CD4-positive, alpha-beta T cell (primary cell): ENCODE data around the gene LYPD6B. TPM values are rescaled to one million over a fixed set of nuclear protein-coding genes. Genes with fewer than 3 reads are reported as not detected.

Experiments used
- ATAC-seq: fragments of 200-7000 bp; cut with Tn5 transposase; one replicate; pipeline ENCODE4 v1.10.0; 2022; ENCODE audit warnings: mild to moderate bottlenecking; ENCODE audit not compliant: poor library complexity
- CTCF ChIA-PET: fragments of 350-600 bp; sonication (Branson Sonifier 250); formaldehyde crosslinking; loops from one replicate; lab custom pipeline; 2021; ENCODE audit warnings: antibody characterized with exemption, inconsistent platforms; lab: Charles Lee
- POLR2A ChIA-PET: fragments of 350-600 bp; sonication (Branson Sonifier 250); formaldehyde crosslinking; loops from one replicate; lab custom pipeline; 2021; ENCODE audit warnings: antibody characterized with exemption, inconsistent platforms; lab: Charles Lee
- DNase-seq, 14 experiments: peaks; one replicate each; pipeline ENCODE4 v3.0.0-alpha.2; 2013 to 2020; ENCODE audit warnings: mixed read lengths in 2 of 14
- H3K27ac ChIP-seq, 2 donors: one replicate each; pipeline versions ENCODE4 v1.5.1 to v1.7.0; 2013; ENCODE audit warnings: low read length in 2 of 2, low read depth in 1 of 2, mild to moderate bottlenecking in 1 of 2
- H3K27me3 ChIP-seq, 2 experiments: 1 replicate in 1 of 2; 2 replicates in 1 of 2; pipeline versions ENCODE4 v1.6.1 to v1.7.0; 2013; ENCODE audit warnings: low read length in 2 of 2, control low read depth in 1 of 2, mild to moderate bottlenecking in 1 of 2, moderate library complexity in 1 of 2; ENCODE audit not compliant: insufficient read depth in 2 of 2, control insufficient read depth in 1 of 2
- H3K36me3 ChIP-seq: one replicate; pipeline ENCODE4 v1.6.1; 2013; ENCODE audit warnings: low read length, control low read depth; ENCODE audit not compliant: insufficient read depth
- H3K4me1 ChIP-seq: one replicate; pipeline ENCODE4 v1.6.1; 2013; ENCODE audit warnings: low read length, control low read depth; ENCODE audit not compliant: insufficient read depth
- H3K4me3 ChIP-seq: one replicate; pipeline ENCODE4 v1.5.1; 2013; ENCODE audit warnings: mild to moderate bottlenecking, low read length, moderate library complexity
- H3K9me3 ChIP-seq, 2 experiments: 1 replicate in 1 of 2; 2 replicates in 1 of 2; pipeline versions ENCODE4 v1.6.1 to v1.7.0; 2013; ENCODE audit warnings: low read length in 2 of 2, mild to moderate bottlenecking in 2 of 2, control low read depth in 1 of 2, moderate library complexity in 1 of 2; ENCODE audit not compliant: control insufficient read depth in 1 of 2, insufficient read depth in 1 of 2
- H3K27ac Mint-ChIP-seq: one replicate; pipeline ENCODE4 v1.8.0; 2020; ENCODE audit warnings: mixed read lengths
- H3K27me3 Mint-ChIP-seq: one replicate; pipeline ENCODE4 v1.8.0; 2021; ENCODE audit warnings: mixed read lengths
- H3K36me3 Mint-ChIP-seq: one replicate; pipeline ENCODE4 v1.8.0; 2021; ENCODE audit warnings: low read depth, mixed read lengths
- H3K4me1 Mint-ChIP-seq: one replicate; pipeline ENCODE4 v1.8.0; 2021; ENCODE audit warnings: low read depth, mixed read lengths
- H3K4me3 Mint-ChIP-seq: one replicate; pipeline ENCODE4 v1.8.0; 2020; ENCODE audit warnings: mild to moderate bottlenecking, mixed read lengths
- H3K9me3 Mint-ChIP-seq: one replicate; pipeline ENCODE4 v1.8.0; 2020; ENCODE audit warnings: mixed read lengths
- intact Hi-C, 2 experiments: fragments of 100-400 bp; cut with DNase I in 1 of 2; cut with micrococcal nuclease in 1 of 2; formaldehyde crosslinking; loops; one replicate each; pipeline versions ENCODE4 v1.15.1 to v1.9.0; 2023 to 2025; cut with DNase I, micrococcal nuclease
- total RNA-seq, 174 experiments: library from RNA in 2 of 174; stranded (reverse) in 2 of 174; gene quantifications; one replicate each; pipeline ENCODE4 v1.2.3 and lab custom pipeline; 2021 to 2026
- TF ChIP-seq, protein P1 (sequence below): fragments of 200-600 bp; IDR thresholded peaks from one replicate; pipeline ENCODE4 v1.8.0; 2022; ENCODE audit warnings: antibody characterized with exemption, mild to moderate bottlenecking

Gene LYPD6B
- total RNA-seq, 2 experiments from 2014 or later, result not detected

DNA sequence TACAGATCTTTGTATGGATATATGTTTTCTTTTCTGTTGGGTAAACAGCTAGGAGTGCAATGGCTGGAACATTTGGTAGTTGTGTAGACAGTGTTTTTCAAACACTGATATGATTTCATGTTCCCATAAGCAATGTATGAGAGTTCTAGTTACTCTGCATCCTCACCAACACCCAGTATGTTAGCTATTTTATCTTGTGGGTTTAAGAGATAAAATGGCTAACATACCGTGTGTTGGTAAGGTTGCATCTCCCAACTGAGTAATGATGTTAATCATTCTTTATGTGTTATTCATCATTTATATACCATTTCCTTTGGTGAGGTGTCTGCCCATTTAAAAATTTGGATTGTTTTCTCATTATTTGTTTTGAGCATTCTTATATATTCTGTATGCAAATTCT lies 65.7 kb downstream of the LYPD6B start:
- ChIA-PET CTCF (no interaction called here), POLR2A (no interaction called here)
- Mint-ChIP-seq H3K27ac (no peak overlapping the region), H3K36me3 (no peaks in the 10 kb centered on the region), H3K4me1 (no peaks in the 10 kb centered on the region), H3K27me3 (peaks cover 4% of the 10 kb centered on the region), H3K4me3 (no peak overlapping the region), H3K9me3 (peaks cover 3% of the 10 kb centered on the region)
- H3K4me1 ChIP-seq, result no peaks in the 10 kb centered on the region
- no peak overlapping the region for H3K4me3 ChIP-seq
- TF ChIP-seq, protein P1, sequence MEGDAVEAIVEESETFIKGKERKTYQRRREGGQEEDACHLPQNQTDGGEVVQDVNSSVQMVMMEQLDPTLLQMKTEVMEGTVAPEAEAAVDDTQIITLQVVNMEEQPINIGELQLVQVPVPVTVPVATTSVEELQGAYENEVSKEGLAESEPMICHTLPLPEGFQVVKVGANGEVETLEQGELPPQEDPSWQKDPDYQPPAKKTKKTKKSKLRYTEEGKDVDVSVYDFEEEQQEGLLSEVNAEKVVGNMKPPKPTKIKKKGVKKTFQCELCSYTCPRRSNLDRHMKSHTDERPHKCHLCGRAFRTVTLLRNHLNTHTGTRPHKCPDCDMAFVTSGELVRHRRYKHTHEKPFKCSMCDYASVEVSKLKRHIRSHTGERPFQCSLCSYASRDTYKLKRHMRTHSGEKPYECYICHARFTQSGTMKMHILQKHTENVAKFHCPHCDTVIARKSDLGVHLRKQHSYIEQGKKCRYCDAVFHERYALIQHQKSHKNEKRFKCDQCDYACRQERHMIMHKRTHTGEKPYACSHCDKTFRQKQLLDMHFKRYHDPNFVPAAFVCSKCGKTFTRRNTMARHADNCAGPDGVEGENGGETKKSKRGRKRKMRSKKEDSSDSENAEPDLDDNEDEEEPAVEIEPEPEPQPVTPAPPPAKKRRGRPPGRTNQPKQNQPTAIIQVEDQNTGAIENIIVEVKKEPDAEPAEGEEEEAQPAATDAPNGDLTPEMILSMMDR, result no peak
- H3K36me3 ChIP-seq, result no peaks in the 10 kb centered on the region
- ATAC-seq, result no peak
- peaks cover 0 to 3% of the 10 kb centered on the region in 2 experiments for H3K9me3 ChIP-seq
- intact Hi-C loops, result no loop called here
- no peak overlapping the region for H3K27ac ChIP-seq
- no peak for DNase-seq
- H3K27me3 ChIP-seq, result no peaks in the 10 kb centered on the region

DNA sequence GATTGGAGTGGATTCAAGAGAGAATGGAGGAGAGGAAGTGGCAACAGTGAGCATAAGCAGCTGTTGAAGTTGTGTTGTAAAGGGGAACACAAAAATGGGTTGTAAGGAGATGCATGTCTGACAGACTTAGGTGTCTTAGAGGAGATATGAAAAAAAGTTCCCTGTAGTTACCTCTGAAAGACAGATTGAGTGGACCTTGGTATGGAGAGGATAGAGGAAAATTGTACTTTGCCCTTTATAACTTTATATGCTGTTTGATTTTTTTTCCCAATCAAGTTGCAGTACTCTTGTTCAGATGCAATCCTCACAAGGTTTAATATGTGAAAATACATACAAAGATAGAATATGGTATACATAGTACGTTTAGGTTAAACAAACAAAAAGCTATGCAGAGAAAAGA lies 73.6 kb downstream of the LYPD6B start:
- Histone ChIP-seq H3K27me3 (peaks cover 0 to 8% of the 10 kb centered on the region in 2 experiments), H3K9me3 (peaks cover 0 to 3% of the 10 kb centered on the region in 2 experiments), H3K36me3 (no peaks in the 10 kb centered on the region), H3K27ac (no peak overlapping the region), H3K4me3 (no peak overlapping the region), H3K4me1 (no peaks in the 10 kb centered on the region)
- peaks cover 6% of the 10 kb centered on the region for H3K9me3 Mint-ChIP-seq
- intact Hi-C loops, result no loop called here
- H3K4me3 Mint-ChIP-seq, result no peak overlapping the region
- ATAC-seq (no peak), DNase-seq (no peak)
- no peaks in the 10 kb centered on the region for H3K36me3 Mint-ChIP-seq
- ChIA-PET CTCF (no interaction called here), POLR2A (no interaction called here)
- TF ChIP-seq, protein P1, result no peak
- no peak overlapping the region for H3K27ac Mint-ChIP-seq
- no peaks in the 10 kb centered on the region for H3K4me1 Mint-ChIP-seq
- peaks cover 6% of the 10 kb centered on the region for H3K27me3 Mint-ChIP-seq

DNA sequence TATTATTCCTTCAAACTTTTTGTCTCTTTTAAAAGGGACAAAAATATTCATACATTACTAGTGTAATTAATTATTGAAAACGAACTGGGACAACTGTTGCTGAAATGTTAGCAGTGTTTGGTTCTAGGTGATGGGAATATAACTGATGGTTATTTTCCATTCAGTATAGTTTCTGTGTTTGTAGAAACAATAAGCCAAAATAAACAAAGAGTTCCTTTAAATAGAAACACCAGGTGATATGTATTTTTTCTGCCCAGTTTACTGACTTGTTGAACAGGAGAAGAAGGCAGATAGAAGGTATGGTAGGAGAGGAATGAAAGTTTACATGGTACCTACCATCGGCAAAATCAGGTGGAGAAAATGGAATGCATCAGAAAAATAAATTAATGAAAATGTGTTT lies 74.2 kb downstream of the LYPD6B start:
- Mint-ChIP-seq H3K27ac (no peak overlapping the region), H3K4me1 (no peaks in the 10 kb centered on the region), H3K27me3 (peaks cover 6% of the 10 kb centered on the region), H3K4me3 (no peak overlapping the region), H3K9me3 (peaks cover 6% of the 10 kb centered on the region), H3K36me3 (no peaks in the 10 kb centered on the region)
- DNase-seq (no peak), ATAC-seq (no peak)
- H3K4me1 ChIP-seq, result no peaks in the 10 kb centered on the region
- H3K4me3 ChIP-seq, result no peak overlapping the region
- TF ChIP-seq, protein P1, result no peak
- H3K36me3 ChIP-seq, result no peaks in the 10 kb centered on the region
- POLR2A ChIA-PET, result no interaction called here
- H3K27me3 ChIP-seq, result peaks cover 0 to 8% of the 10 kb centered on the region in 2 experiments
- intact Hi-C loops, result no loop called here
- no peak overlapping the region for H3K27ac ChIP-seq
- H3K9me3 ChIP-seq, result peaks cover 0 to 3% of the 10 kb centered on the region in 2 experiments
- CTCF ChIA-PET, result no interaction called here
